Measurements from ENCODE around the gene SIM2.

GRCh38 chr21:36747815-36748383 lies 49.0 kb downstream of the SIM2 start:
- TF ChIP-seq, protein P1, sequence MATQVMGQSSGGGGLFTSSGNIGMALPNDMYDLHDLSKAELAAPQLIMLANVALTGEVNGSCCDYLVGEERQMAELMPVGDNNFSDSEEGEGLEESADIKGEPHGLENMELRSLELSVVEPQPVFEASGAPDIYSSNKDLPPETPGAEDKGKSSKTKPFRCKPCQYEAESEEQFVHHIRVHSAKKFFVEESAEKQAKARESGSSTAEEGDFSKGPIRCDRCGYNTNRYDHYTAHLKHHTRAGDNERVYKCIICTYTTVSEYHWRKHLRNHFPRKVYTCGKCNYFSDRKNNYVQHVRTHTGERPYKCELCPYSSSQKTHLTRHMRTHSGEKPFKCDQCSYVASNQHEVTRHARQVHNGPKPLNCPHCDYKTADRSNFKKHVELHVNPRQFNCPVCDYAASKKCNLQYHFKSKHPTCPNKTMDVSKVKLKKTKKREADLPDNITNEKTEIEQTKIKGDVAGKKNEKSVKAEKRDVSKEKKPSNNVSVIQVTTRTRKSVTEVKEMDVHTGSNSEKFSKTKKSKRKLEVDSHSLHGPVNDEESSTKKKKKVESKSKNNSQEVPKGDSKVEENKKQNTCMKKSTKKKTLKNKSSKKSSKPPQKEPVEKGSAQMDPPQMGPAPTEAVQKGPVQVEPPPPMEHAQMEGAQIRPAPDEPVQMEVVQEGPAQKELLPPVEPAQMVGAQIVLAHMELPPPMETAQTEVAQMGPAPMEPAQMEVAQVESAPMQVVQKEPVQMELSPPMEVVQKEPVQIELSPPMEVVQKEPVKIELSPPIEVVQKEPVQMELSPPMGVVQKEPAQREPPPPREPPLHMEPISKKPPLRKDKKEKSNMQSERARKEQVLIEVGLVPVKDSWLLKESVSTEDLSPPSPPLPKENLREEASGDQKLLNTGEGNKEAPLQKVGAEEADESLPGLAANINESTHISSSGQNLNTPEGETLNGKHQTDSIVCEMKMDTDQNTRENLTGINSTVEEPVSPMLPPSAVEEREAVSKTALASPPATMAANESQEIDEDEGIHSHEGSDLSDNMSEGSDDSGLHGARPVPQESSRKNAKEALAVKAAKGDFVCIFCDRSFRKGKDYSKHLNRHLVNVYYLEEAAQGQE (IDR thresholded peaks at IDR 0.05; ENCODE audit: insufficient read depth in 1 of 2, low read depth in 2 of 2, low read length in 2 of 2) = no peak
- TF ChIP-seq POLR2AphosphoS5 (IDR thresholded peaks at IDR 0.05; ENCODE audit: low read depth, low read length) (no peak), SIN3A (IDR thresholded peaks at IDR 0.05; ENCODE audit: borderline replicate concordance, insufficient read depth, low read length) (no peak), TAF1 (IDR thresholded peaks at IDR 0.05; ENCODE audit: borderline replicate concordance, insufficient read depth, low read length) (no peak), FOXP2 (optimal IDR thresholded peaks at IDR 0.05; ENCODE audit: borderline replicate concordance, extremely low read depth, extremely low read length, insufficient read depth) (no peak)

Measured in PFSK-1 (cell line).